ENCODE data around the gene PRKN. TPM values are rescaled to one million over a fixed set of nuclear protein-coding genes. Genes with fewer than 3 reads are reported as not detected.

PRKN gene
- total RNA-seq, 6 experiments from 2014 or later, result 0.32 TPM; not detected in 5

GRCh38 chr6:161834426-161834825, 893.1 kb downstream of the PRKN start:
- Mint-ChIP-seq H3K4me1 (ENCODE audit: low read depth) (no peaks in the 10 kb centered on the region), H3K27me3 (ENCODE audit: insufficient read depth) (no peaks in the 10 kb centered on the region; the same call in 1 of the 2 replicates), H3K9me3 (peaks cover 46% of the 10 kb centered on the region), H3K27ac (no peak overlapping the region), H3K36me3 (ENCODE audit: low read depth) (peaks cover 14% of the 10 kb centered on the region; the same call in 1 of the 2 replicates), H3K4me3 (no peak overlapping the region)
- no peak for TF ChIP-seq CTCF (IDR thresholded peaks at IDR 0.05)
- DNase-seq, result no peak

GRCh38 chr6:161833099-161833860, 894.3 kb downstream of the PRKN start:
- no peak for TF ChIP-seq CTCF (IDR thresholded peaks at IDR 0.05)
- H3K27ac Mint-ChIP-seq, result no peak overlapping the region
- H3K9me3 Mint-ChIP-seq, result peaks cover 38% of the 10 kb centered on the region
- no peak for DNase-seq
- H3K27me3 Mint-ChIP-seq (ENCODE audit: insufficient read depth), result no peaks in the 10 kb centered on the region; the same call in 1 of the 2 replicates
- peaks cover 5% of the 10 kb centered on the region; the same call in 1 of the 2 replicates for H3K36me3 Mint-ChIP-seq (ENCODE audit: low read depth)
- no peaks in the 10 kb centered on the region for H3K4me1 Mint-ChIP-seq (ENCODE audit: low read depth)
- H3K4me3 Mint-ChIP-seq, result no peak overlapping the region

- no peak for TF ChIP-seq CTCF (IDR thresholded peaks at IDR 0.05)
- H3K27me3 Mint-ChIP-seq (ENCODE audit: insufficient read depth), result no peaks in the 10 kb centered on the region; the same call in 1 of the 2 replicates
- no peak for DNase-seq
- no peaks in the 10 kb centered on the region for H3K4me1 Mint-ChIP-seq (ENCODE audit: low read depth)
- no peak overlapping the region for H3K4me3 Mint-ChIP-seq
- H3K9me3 Mint-ChIP-seq, result peaks cover 41% of the 10 kb centered on the region
- H3K27ac Mint-ChIP-seq, result no peak overlapping the region
- H3K36me3 Mint-ChIP-seq (ENCODE audit: low read depth), result peaks cover 5% of the 10 kb centered on the region; the same call in 1 of the 2 replicates
Observed at GRCh38 chr6:161832622-161833021, 894.9 kb downstream of the PRKN start.

GRCh38 chr6:161830866-161831616, 896.5 kb downstream of the PRKN start:
- Mint-ChIP-seq H3K9me3 (peaks cover 41% of the 10 kb centered on the region), H3K36me3 (ENCODE audit: low read depth) (no peaks in the 10 kb centered on the region), H3K4me1 (ENCODE audit: low read depth) (no peaks in the 10 kb centered on the region), H3K27ac (no peak overlapping the region), H3K4me3 (no peak overlapping the region), H3K27me3 (ENCODE audit: insufficient read depth) (no peaks in the 10 kb centered on the region; the same call in 1 of the 2 replicates)
- no peak for DNase-seq
- no peak for TF ChIP-seq CTCF (IDR thresholded peaks at IDR 0.05)

- no peak overlapping the region for H3K27ac Mint-ChIP-seq
- H3K36me3 Mint-ChIP-seq (ENCODE audit: low read depth), result no peaks in the 10 kb centered on the region
- no peaks in the 10 kb centered on the region for H3K4me1 Mint-ChIP-seq (ENCODE audit: low read depth)
- no peak overlapping the region for H3K4me3 Mint-ChIP-seq
- TF ChIP-seq CTCF (IDR thresholded peaks at IDR 0.05), result no peak
- no peaks in the 10 kb centered on the region; the same call in 1 of the 2 replicates for H3K27me3 Mint-ChIP-seq (ENCODE audit: insufficient read depth)
- peaks cover 34% of the 10 kb centered on the region for H3K9me3 Mint-ChIP-seq
- no peak for DNase-seq
Observed at GRCh38 chr6:161829291-161829729, 898.3 kb downstream of the PRKN start.
